Sigmoid colon (tissue), 4 donors: Measurements from ENCODE around the gene MED20.

Experiments
- EP300 ChIP-seq, 4 donors: sonication (generic); formaldehyde crosslinking; IDR thresholded peaks; one replicate each; pipeline ENCODE4 v1.6.1; 2017; ENCODE audit warnings: antibody characterized with exemption in 4 of 4
- POLR2A ChIP-seq, 2 donors: fragments of 450-650 bp; IDR thresholded peaks; one replicate each; pipeline ENCODE4 v1.6.1; 2016; ENCODE audit warnings: antibody characterized with exemption in 2 of 2, mild to moderate bottlenecking in 2 of 2, moderate library complexity in 2 of 2
- POLR2AphosphoS5 ChIP-seq, 4 donors: sonication (generic); formaldehyde crosslinking; IDR thresholded peaks; one replicate each; pipeline ENCODE4 v1.6.1; 2017; ENCODE audit warnings: antibody characterized with exemption in 4 of 4
- TF ChIP-seq, protein P1 (sequence below), 4 experiments: fragments of 450-650 bp in 3 of 4; fragments of 200-600 bp in 1 of 4; IDR thresholded peaks; one replicate each; pipeline ENCODE4 v1.5.1; 2016 to 2019; ENCODE audit warnings: antibody characterized with exemption in 4 of 4, mild to moderate bottlenecking in 3 of 4, moderate library complexity in 2 of 4

DNA sequence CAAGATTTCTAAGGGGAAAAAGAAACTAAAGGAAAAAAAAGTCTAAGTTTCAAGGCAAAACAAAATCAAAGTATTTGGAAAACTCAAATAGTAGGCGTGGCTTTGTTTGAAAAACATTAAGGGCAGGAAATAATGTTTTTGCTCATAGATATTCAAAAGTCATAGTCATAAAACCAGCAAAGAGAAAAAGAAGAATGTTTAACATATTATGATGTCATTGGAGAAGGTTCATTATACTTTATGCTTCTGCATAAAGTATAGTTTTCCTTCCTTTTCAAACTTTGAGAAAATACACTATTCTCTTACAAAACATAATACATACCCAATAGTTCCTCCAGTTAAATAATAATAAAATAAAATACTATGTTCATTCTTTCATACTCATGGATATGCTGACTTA lies 39.4 kb downstream of the MED20 start:
- TF ChIP-seq, protein P1, sequence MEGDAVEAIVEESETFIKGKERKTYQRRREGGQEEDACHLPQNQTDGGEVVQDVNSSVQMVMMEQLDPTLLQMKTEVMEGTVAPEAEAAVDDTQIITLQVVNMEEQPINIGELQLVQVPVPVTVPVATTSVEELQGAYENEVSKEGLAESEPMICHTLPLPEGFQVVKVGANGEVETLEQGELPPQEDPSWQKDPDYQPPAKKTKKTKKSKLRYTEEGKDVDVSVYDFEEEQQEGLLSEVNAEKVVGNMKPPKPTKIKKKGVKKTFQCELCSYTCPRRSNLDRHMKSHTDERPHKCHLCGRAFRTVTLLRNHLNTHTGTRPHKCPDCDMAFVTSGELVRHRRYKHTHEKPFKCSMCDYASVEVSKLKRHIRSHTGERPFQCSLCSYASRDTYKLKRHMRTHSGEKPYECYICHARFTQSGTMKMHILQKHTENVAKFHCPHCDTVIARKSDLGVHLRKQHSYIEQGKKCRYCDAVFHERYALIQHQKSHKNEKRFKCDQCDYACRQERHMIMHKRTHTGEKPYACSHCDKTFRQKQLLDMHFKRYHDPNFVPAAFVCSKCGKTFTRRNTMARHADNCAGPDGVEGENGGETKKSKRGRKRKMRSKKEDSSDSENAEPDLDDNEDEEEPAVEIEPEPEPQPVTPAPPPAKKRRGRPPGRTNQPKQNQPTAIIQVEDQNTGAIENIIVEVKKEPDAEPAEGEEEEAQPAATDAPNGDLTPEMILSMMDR (IDR thresholded peaks at IDR 0.05), result no peak
- no peak for TF ChIP-seq POLR2AphosphoS5 (IDR thresholded peaks at IDR 0.05)
- no peak for TF ChIP-seq EP300 (IDR thresholded peaks at IDR 0.05)
- TF ChIP-seq POLR2A (IDR thresholded peaks at IDR 0.05), result no peak
